ENCODE data around the gene SLC25A33. TPM values are rescaled to one million over a fixed set of nuclear protein-coding genes. Genes with fewer than 3 reads are reported as not detected.
"Not testable (repeated sequence)": the region's sequence is repeated elsewhere in the genome, so short reads cannot be mapped to it uniquely, and the experiment has no call there.

The SLC25A33 gene
- total and polyA plus RNA-seq, 2 experiments from 2014 or later = 13.3 to 18.8 TPM

GRCh38 chr1:9624081-9624480 is 84.8 kb downstream of the SLC25A33 start:
- Histone ChIP-seq H2AFZ (peak overlapping the region; percentile 28; the same call in 1 of the 2 replicates), H3K79me2 (replicated peaks; ENCODE audit: insufficient read depth) (no peaks in the 10 kb centered on the region), H3K4me3 (no peak overlapping the region), H3K9me2 (ENCODE audit: insufficient read depth) (no peaks in the 10 kb centered on the region), H3K4me1 (ENCODE audit: insufficient read depth) (no peaks in the 10 kb centered on the region), H3K27me3 (ENCODE audit: insufficient read depth) (peaks cover 4% of the 10 kb centered on the region; the same call in 1 of the 2 replicates), H3K27ac (ENCODE audit: low read depth) (no peak overlapping the region), H3K36me3 (ENCODE audit: insufficient read depth) (no peaks in the 10 kb centered on the region), H3F3A (replicated peaks; ENCODE audit: low read depth) (no peaks in the 10 kb centered on the region), H4K20me1 (replicated peaks; ENCODE audit: insufficient read depth) (no peaks in the 10 kb centered on the region), H3K4me2 (no peak overlapping the region)
- TF ChIP-seq NANOG (IDR thresholded peaks at IDR 0.05; ENCODE audit: borderline replicate concordance) (no peak), ZNF114 (CRISPR knock-in tag; IDR thresholded peaks at IDR 0.05) (no peak), POLR2AphosphoS5 (IDR thresholded peaks at IDR 0.05; ENCODE audit: low read depth) (no peak), EZH2 (IDR thresholded peaks at IDR 0.05; ENCODE audit: low read depth, unreplicated experiment) (no peak), ZNF331 (CRISPR knock-in tag; IDR thresholded peaks at IDR 0.05; ENCODE audit: low read depth) (no peak), REST (IDR thresholded peaks at IDR 0.05; ENCODE audit: unreplicated experiment) (no peak), ZNF462 (CRISPR knock-in tag; IDR thresholded peaks at IDR 0.05) (no peak), ETS1 (IDR thresholded peaks at IDR 0.05) (no peak), CREB1 (CRISPR knock-in tag; IDR thresholded peaks at IDR 0.05; ENCODE audit: low read depth) (no peak)
- H3K9me3 Mint-ChIP-seq = 0 out of 3 replicates have a peak, but pooled peaks cover 2% of the 10 kb centered on the region
- ATAC-seq (no peak), DNase-seq (ENCODE audit: low spot score) (no peak)
- no peak overlapping the region for H3K27ac Mint-ChIP-seq
- no peaks in the 10 kb centered on the region; the same call in 2 of the 3 replicates for H3K36me3 Mint-ChIP-seq (ENCODE audit: low read depth)
- H3K27me3 Mint-ChIP-seq (ENCODE audit: insufficient read depth, low read depth, poor library complexity) = peaks cover 24% of the 10 kb centered on the region
- peaks cover 5% of the 10 kb centered on the region; the same call in 2 of the 3 replicates for H3K4me1 Mint-ChIP-seq
- H3K4me3 Mint-ChIP-seq = no peak overlapping the region

- not testable (repeated sequence) for H3K4me1 Mint-ChIP-seq; H3F3A ChIP-seq (replicated peaks; ENCODE audit: low read depth); H4K20me1 ChIP-seq (replicated peaks; ENCODE audit: insufficient read depth)
These were observed 85.8 kb downstream of the SLC25A33 start for GRCh38 chr1:9625030-9625429.

More at GRCh38 chr1:9625030-9625429, 85.8 kb downstream of the SLC25A33 start:
- not testable (repeated sequence) for H3K27ac Mint-ChIP-seq; H3K4me3 Mint-ChIP-seq; H3K9me3 Mint-ChIP-seq; H3K4me2 ChIP-seq; H3K9me2 ChIP-seq (ENCODE audit: insufficient read depth); ATAC-seq; H3K36me3 Mint-ChIP-seq (ENCODE audit: low read depth); H3K27ac ChIP-seq (ENCODE audit: low read depth); H2AFZ ChIP-seq; H3K4me3 ChIP-seq; H3K36me3 ChIP-seq (ENCODE audit: insufficient read depth); H3K27me3 ChIP-seq (ENCODE audit: insufficient read depth); H3K4me1 ChIP-seq (ENCODE audit: insufficient read depth); H3K79me2 ChIP-seq (replicated peaks; ENCODE audit: insufficient read depth); DNase-seq (ENCODE audit: low spot score)
- peaks cover 24% of the 10 kb centered on the region for H3K27me3 Mint-ChIP-seq (ENCODE audit: insufficient read depth, low read depth, poor library complexity)
